ENCODE data around the gene CCDC112. TPM values are rescaled to one million over a fixed set of nuclear protein-coding genes. Genes with fewer than 3 reads are reported as not detected.

Gene CCDC112
- total RNA-seq, 1 donor from 2014 or later = 5.3 TPM

DNA sequence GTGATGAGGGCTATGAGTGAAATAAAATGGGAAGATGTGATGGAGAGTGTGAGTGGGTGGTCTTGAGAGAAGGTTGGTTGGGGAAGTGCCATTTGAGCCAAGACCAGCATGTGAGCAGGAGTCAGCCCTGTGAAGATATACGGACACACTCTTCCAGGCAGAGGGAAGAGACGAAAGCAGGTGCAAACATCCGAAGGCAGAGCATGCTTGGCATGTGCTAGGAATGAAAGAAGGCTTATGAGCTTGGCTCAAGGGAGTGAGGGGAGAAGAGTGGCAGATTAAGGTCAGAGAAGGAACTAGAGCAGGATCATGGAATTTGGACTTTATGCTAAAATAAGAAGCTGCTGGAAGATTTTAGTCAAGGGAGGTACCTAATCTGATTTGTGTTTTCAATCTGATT, 23.6 kb upstream of the CCDC112 start:
- ChIA-PET POLR2A (interaction anchor here (0.7 kb wide), 1 partner anchor 255 kb away, joined by 3 read pairs; no protein-coding TSS in a partner anchor), CTCF (interaction anchor here (1.1 kb wide), 1 partner anchor 10 kb away, joined by 5 read pairs; no protein-coding TSS in a partner anchor)
- Mint-ChIP-seq H3K4me3 (no peak overlapping the region), H3K4me1 (no peaks in the 10 kb centered on the region), H3K36me3 (ENCODE audit: low read depth) (no peaks in the 10 kb centered on the region), H3K9me3 (no peaks in the 10 kb centered on the region), H3K27me3 (peaks cover 5% of the 10 kb centered on the region), H3K27ac (no peak overlapping the region)
- no peak for DNase-seq
- no peak for TF ChIP-seq CTCF (IDR thresholded peaks at IDR 0.05)
- ATAC-seq (ENCODE audit: low read depth) = no peak
- intact Hi-C loops (cut with micrococcal nuclease) = no loop called here

DNA sequence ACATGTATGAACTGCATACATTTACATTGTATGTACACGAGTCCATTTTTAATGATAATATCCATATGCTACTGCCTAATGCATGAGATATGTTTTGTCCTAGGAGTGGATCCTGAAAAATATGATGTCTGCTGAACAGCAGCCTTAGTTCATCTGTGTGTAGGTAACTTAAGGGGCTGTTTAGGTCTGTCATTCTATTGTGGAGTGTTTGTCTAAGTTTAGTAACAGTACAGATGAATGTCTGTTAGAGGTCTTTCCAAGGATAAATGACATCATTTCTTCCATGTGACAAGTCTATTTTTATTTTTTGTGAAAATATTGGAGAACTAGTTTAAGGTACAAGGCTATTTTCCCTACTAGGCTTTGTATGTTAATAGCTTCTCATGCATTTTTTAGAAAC, 22.6 kb upstream of the CCDC112 start:
- Mint-ChIP-seq H3K4me1 (no peaks in the 10 kb centered on the region), H3K9me3 (no peaks in the 10 kb centered on the region), H3K27ac (no peak overlapping the region), H3K27me3 (peaks cover 5% of the 10 kb centered on the region), H3K4me3 (no peak overlapping the region), H3K36me3 (ENCODE audit: low read depth) (no peaks in the 10 kb centered on the region)
- ChIA-PET POLR2A (no interaction called here), CTCF (interaction anchor here (1.1 kb wide), 1 partner anchor 9 kb away, joined by 5 read pairs; no protein-coding TSS in a partner anchor)
- ATAC-seq (ENCODE audit: low read depth) (no peak), DNase-seq (no peak)
- no peak for TF ChIP-seq CTCF (IDR thresholded peaks at IDR 0.05)
- intact Hi-C loops (cut with micrococcal nuclease) = no loop called here

GRCh38 chr5:115317736-115318135, 21.3 kb upstream of the CCDC112 start:
- no peaks in the 10 kb centered on the region for H3K36me3 Mint-ChIP-seq (ENCODE audit: low read depth)
- ATAC-seq (ENCODE audit: low read depth) (no peak), DNase-seq (no peak)
- no peaks in the 10 kb centered on the region for H3K9me3 Mint-ChIP-seq
- H3K4me3 Mint-ChIP-seq = no peak overlapping the region
- H3K27ac Mint-ChIP-seq = no peak overlapping the region
- H3K27me3 Mint-ChIP-seq = peaks cover 5% of the 10 kb centered on the region
- intact Hi-C loops (cut with micrococcal nuclease) = no loop called here
- POLR2A ChIA-PET = no interaction called here
- TF ChIP-seq CTCF (IDR thresholded peaks at IDR 0.05) = no peak
- CTCF ChIA-PET = no interaction called here
- no peaks in the 10 kb centered on the region for H3K4me1 Mint-ChIP-seq

- Mint-ChIP-seq H3K4me3 (no peak overlapping the region), H3K27ac (no peak overlapping the region), H3K36me3 (ENCODE audit: low read depth) (no peaks in the 10 kb centered on the region), H3K9me3 (no peaks in the 10 kb centered on the region), H3K4me1 (no peaks in the 10 kb centered on the region), H3K27me3 (peaks cover 5% of the 10 kb centered on the region)
- CTCF ChIA-PET = no interaction called here
- DNase-seq (no peak), ATAC-seq (ENCODE audit: low read depth) (no peak)
- POLR2A ChIA-PET = no interaction called here
- no peak for TF ChIP-seq CTCF (IDR thresholded peaks at IDR 0.05)
- intact Hi-C loops (cut with micrococcal nuclease) = no loop called here
Observed at GRCh38 chr5:115317320-115317719, 20.9 kb upstream of the CCDC112 start.

GRCh38 chr5:115313632-115314031, 17.2 kb upstream of the CCDC112 start:
- no peak overlapping the region for H3K4me3 Mint-ChIP-seq
- no peaks in the 10 kb centered on the region for H3K9me3 Mint-ChIP-seq
- H3K4me1 Mint-ChIP-seq = no peaks in the 10 kb centered on the region
- ChIA-PET CTCF (interaction anchor here (7.3 kb wide), 1 partner anchor 263 kb away, joined by 134 read pairs; no protein-coding TSS in a partner anchor), POLR2A (no interaction called here)
- H3K27ac Mint-ChIP-seq = no peak overlapping the region
- no peaks in the 10 kb centered on the region for H3K36me3 Mint-ChIP-seq (ENCODE audit: low read depth)
- intact Hi-C loops (cut with micrococcal nuclease) = no loop called here
- no peak for DNase-seq
- no peak for TF ChIP-seq CTCF (IDR thresholded peaks at IDR 0.05)
- ATAC-seq (ENCODE audit: low read depth) = no peak
- peaks cover 1% of the 10 kb centered on the region for H3K27me3 Mint-ChIP-seq

Data from activated B cell treated with CpG ODN at 0.5 μM for 24 hours (primary cell).